ENCODE results near the gene CFAP92.

The CFAP92 gene

GRCh38 chr3:128987302-128988100, 6.4 kb downstream of the CFAP92 start:
- Histone ChIP-seq H3K36me3 (ENCODE audit: control insufficient read depth in 2 of 2, insufficient read depth in 1 of 2, low read length in 2 of 2) (no peaks in the 10 kb centered on the region), H3K9me3 (ENCODE audit: control insufficient read depth, insufficient read depth, low read depth, low read length) (no peaks in the 10 kb centered on the region), H3K4me1 (ENCODE audit: control insufficient read depth, insufficient read depth, low read length) (no peaks in the 10 kb centered on the region), H3K4me3 (ENCODE audit: low read depth, low read length) (no peak overlapping the region), H3K27ac (ENCODE audit: extremely low read depth, low read depth, low read length) (no peak overlapping the region)
- TF ChIP-seq PRDM2 (tag by site-specific recombination; IDR thresholded peaks at IDR 0.05; ENCODE audit: borderline replicate concordance) (no peak), KLF1 (tag by site-specific recombination; IDR thresholded peaks at IDR 0.05) (peak; percentile 37; the same call in 1 of the 2 replicates)
- CTCF ChIA-PET = interaction anchor here (1.1 to 2.6 kb wide), 2 partner anchors 17 to 39 kb away, joined by 4 to 11 read pairs; no protein-coding TSS in a partner anchor
- POLR2A ChIA-PET = no interaction called here

- Histone ChIP-seq H3K4me3 (ENCODE audit: low read depth, low read length) (no peak overlapping the region), H3K4me1 (ENCODE audit: control insufficient read depth, insufficient read depth, low read length) (no peaks in the 10 kb centered on the region), H3K36me3 (ENCODE audit: control insufficient read depth in 2 of 2, insufficient read depth in 1 of 2, low read length in 2 of 2) (no peaks in the 10 kb centered on the region), H3K27ac (ENCODE audit: extremely low read depth, low read depth, low read length) (no peak overlapping the region), H3K9me3 (ENCODE audit: control insufficient read depth, insufficient read depth, low read depth, low read length) (no peaks in the 10 kb centered on the region)
- CTCF ChIA-PET = interaction anchor here (3.2 kb wide), 1 partner anchor 14 kb away, joined by 23 read pairs; no protein-coding TSS in a partner anchor
- TF ChIP-seq REPIN1 (tag by site-specific recombination; IDR thresholded peaks at IDR 0.05; ENCODE audit: low read depth) = no peak
- no peak for TF ChIP-seq ZNF169 (tag by site-specific recombination; IDR thresholded peaks at IDR 0.05)
- no peak for TF ChIP-seq ZNF610 (tag by site-specific recombination; IDR thresholded peaks at IDR 0.05; ENCODE audit: borderline replicate concordance)
- no peak for TF ChIP-seq ZNF394 (tag by site-specific recombination; IDR thresholded peaks at IDR 0.05; ENCODE audit: borderline replicate concordance)
- TF ChIP-seq SP2 (tag by site-specific recombination; IDR thresholded peaks at IDR 0.05) = no peak
- TF ChIP-seq ZNF23 (tag by site-specific recombination; IDR thresholded peaks at IDR 0.05; ENCODE audit: borderline replicate concordance) = no peak
- no peak for TF ChIP-seq ZNF423 (tag by site-specific recombination; IDR thresholded peaks at IDR 0.05)
- TF ChIP-seq ZNF785 (tag by site-specific recombination; IDR thresholded peaks at IDR 0.05) = no peak
- TF ChIP-seq ZNF266 (tag by site-specific recombination; IDR thresholded peaks at IDR 0.05; ENCODE audit: low read depth) = no peak
- no peak for TF ChIP-seq ZNF488 (tag by site-specific recombination; IDR thresholded peaks at IDR 0.05)
- POLR2A ChIA-PET = no interaction called here
These were observed 9.3 kb downstream of the CFAP92 start for GRCh38 chr3:128984596-128984995.

- no peaks in the 10 kb centered on the region for H3K9me3 ChIP-seq (ENCODE audit: control insufficient read depth, insufficient read depth, low read depth, low read length)
- no peak overlapping the region for H3K27ac ChIP-seq (ENCODE audit: extremely low read depth, low read depth, low read length)
- ChIA-PET POLR2A (no interaction called here), CTCF (interaction anchor here (3.2 kb wide), 1 partner anchor 13 kb away, joined by 23 read pairs; no protein-coding TSS in a partner anchor)
- H3K36me3 ChIP-seq (ENCODE audit: control insufficient read depth in 2 of 2, insufficient read depth in 1 of 2, low read length in 2 of 2) = no peaks in the 10 kb centered on the region
- no peaks in the 10 kb centered on the region for H3K4me1 ChIP-seq (ENCODE audit: control insufficient read depth, insufficient read depth, low read length)
- no peak overlapping the region for H3K4me3 ChIP-seq (ENCODE audit: low read depth, low read length)
- TF ChIP-seq REPIN1 (tag by site-specific recombination; IDR thresholded peaks at IDR 0.05; ENCODE audit: low read depth) = no peak
- TF ChIP-seq ZEB2 (tag by site-specific recombination; IDR thresholded peaks at IDR 0.05) = no peak
- no peak for TF ChIP-seq ZNF704 (tag by site-specific recombination; IDR thresholded peaks at IDR 0.05)
- no peak for TF ChIP-seq MYNN (tag by site-specific recombination; IDR thresholded peaks at IDR 0.05; ENCODE audit: borderline replicate concordance)
- TF ChIP-seq MEIS1 (CRISPR knock-in tag; IDR thresholded peaks at IDR 0.05; ENCODE audit: borderline replicate concordance) = no peak
- TF ChIP-seq ZNF169 (tag by site-specific recombination; IDR thresholded peaks at IDR 0.05) = no peak
- TF ChIP-seq PBX3 (CRISPR knock-in tag; IDR thresholded peaks at IDR 0.05) = no peak
- TF ChIP-seq ZNF274 (IDR thresholded peaks at IDR 0.05; ENCODE audit: low read length) = no peak
- no peak for TF ChIP-seq ZNF274 (tag by site-specific recombination; IDR thresholded peaks at IDR 0.05; ENCODE audit: borderline replicate concordance)
- no peak for TF ChIP-seq ZNF350 (tag by site-specific recombination; IDR thresholded peaks at IDR 0.05)
These were observed 10.4 kb downstream of the CFAP92 start for GRCh38 chr3:128983293-128984069.
